Thoracic aorta endothelial cell (primary cell): ENCODE data around the gene MYH9. TPM values are rescaled to one million over a fixed set of nuclear protein-coding genes. Genes with fewer than 3 reads are reported as not detected.

Experiments used
- small RNA-seq: library from RNA; depleted of rRNA; stranded (forward); fragments of <200 nt; gene quantifications from one replicate; pipeline ENCODE3, GENCODE V24; 2012
- total RNA-seq: library from RNA; depleted of rRNA; stranded (reverse); fragments of >200 nt; gene quantifications from 2 replicates; pipeline ENCODE4 v1.2.3, GENCODE V29; 2012

MYH9 gene
- 1,025 and 1,210 TPM in 2 replicates for total RNA-seq

DNA sequence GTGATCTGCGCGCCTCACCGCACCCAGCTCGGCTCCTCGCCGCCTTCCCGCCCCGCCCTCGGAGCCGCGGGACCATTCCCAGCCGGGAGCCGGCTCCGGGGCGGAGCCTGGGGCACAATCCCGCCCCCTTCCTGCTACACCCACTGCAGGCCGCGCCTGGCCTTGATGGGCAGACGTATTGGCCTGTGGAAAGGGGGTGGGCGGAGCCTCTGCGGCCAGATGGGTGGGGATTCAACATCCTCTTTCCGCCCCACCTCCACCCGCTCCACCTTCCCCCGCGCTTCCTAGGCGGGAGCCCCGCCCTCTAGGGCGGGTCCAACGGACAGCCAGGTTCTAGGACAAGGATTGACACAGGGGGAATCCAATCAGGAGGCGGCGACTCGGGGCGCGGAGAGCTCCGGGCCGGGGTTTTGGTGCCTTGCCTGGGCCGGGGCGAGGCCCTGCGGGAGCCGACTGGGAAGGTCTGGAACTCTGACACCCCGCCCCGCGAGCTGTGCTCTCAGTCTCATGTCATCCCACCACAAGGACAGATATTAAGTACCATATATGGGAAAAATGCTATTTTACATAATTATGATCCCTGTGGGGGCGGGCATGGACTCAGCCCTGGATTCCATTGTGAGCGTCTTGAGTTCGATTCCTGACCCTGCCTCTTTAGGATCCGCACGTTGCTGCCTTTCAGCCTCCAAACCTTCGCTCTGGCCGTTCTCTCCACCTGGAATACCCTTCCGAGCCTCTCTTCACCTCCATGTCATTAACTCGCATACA, at the start of gene MYH9:
Gene MYH9 (minus strand): TSS at position 9 of the 768 bp plus-strand sequence. CDS start 38,731 bp downstream, outside the sequence.

DNA sequence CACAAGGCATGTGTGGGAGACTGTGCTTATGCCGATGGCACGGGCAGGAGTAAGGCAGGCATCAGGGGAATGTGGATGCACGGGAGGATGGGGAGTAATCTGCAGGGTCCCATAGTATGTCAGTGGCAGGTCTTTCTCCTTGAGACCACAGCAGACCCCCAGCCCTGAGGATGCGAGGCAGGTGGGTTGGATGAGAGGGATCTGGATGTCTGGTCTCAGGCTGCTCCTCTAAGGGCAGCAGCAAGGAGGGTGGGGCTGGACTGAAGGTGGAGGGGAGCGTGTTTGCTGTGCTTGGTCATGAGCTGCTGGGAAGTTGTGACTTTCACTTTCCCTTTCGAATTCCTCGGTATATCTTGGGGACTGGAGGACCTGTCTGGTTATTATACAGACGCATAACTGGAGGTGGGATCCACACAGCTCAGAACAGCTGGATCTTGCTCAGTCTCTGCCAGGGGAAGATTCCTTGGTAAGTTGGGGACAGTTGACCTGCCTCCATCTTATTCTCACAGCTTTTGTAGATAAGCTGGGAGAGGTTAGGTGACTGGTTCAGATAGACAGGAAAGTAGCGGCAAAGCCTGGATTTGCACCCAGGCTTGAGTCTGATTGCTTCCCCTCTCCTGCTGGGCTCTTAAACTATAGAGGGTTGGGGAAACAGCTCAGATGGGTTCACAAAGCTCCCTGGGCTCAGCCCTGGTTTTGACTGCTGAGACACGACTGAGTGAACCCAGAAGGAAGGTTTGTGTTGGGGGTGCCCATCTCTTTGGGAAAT, 134.8 kb downstream of the MYH9 start, which contains the start of gene APOL1:
Gene APOL1 (plus strand): TSS at position 380 of the 769 bp plus-strand sequence. CDS start 1,823 bp downstream, outside the sequence.

DNA sequence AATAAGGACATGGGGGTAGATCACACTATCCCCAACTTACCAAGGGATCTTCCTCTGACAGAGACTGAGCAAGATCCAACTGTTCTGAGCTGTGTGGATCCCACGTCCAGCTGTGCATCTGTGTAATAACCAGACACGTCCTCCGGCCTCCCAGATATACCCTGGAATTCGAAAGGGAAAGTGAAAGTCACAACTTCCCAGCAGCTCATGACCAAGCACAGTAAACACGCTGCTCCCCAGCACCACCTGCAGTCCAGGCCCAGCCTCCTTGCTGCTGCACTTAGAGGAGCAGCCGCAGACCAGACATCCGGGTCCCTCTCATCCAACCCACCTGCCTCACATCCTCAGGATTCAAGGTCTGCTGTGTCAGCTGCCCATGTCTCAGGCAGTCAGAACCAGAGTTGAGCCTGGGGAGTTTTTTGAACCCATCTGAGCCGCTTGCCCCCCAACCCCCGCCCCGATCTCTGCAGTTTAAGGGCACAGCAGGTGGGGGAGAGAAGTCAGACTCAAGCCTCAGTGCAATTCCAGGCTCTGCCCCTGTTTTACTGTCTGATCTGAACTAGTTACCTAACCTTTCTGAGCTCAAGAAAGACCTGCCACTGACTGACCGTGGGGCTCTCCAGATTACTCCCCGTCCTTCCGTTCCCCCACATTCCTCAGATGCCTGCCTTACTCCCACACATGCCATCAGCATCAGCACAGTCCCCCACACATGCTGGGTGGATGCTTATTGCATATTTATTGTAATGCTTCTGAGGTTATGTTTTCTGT, 148.2 kb downstream of the MYH9 start, which contains the start of gene APOL2:
Gene APOL2 (minus strand): TSS at position 127 of the 771 bp plus-strand sequence. CDS start 6,365 bp downstream, outside the sequence.

Small RNAs within 50 kb of the gene (small RNA-seq; reads per million reads assigned to genes)
- not detected for gene MIR6819

Other genes with a start within 250 kb of the MYH9 start
- gene APOL3, start 227.2 kb downstream of the MYH9 start, total RNA-seq: 19.9 and 35.8 TPM in 2 replicates
- 1.1 and 1.3 TPM in 2 replicates for gene APOL4, start 186.2 kb downstream of the MYH9 start, total RNA-seq
- 31.0 and 43.4 TPM in 2 replicates for gene APOL2, start 148.4 kb downstream of the MYH9 start, total RNA-seq
- gene APOL1, start 134.8 kb downstream of the MYH9 start, total RNA-seq: 8.5 and 17.2 TPM in 2 replicates
- gene TXN2, start 93.7 kb upstream of the MYH9 start, total RNA-seq: 27.9 and 35.6 TPM in 2 replicates
- gene FOXRED2, start 119.1 kb upstream of the MYH9 start, total RNA-seq: 14.8 and 17.0 TPM in 2 replicates
- 437 and 441 TPM in 2 replicates for gene EIF3D, start 141.2 kb upstream of the MYH9 start, total RNA-seq